Endometrial microvascular endothelial cells (primary cell): ENCODE results near the gene THPO. TPM values are rescaled to one million over a fixed set of nuclear protein-coding genes. Genes with fewer than 3 reads are reported as not detected.

ENCODE experiments used
- in situ Hi-C: cut with HindIII; loops from 2 replicates; pipeline ENCODE4 v1.10.0; 2017; ENCODE audit warnings: low sequenced_read_pairs, low pct_unique_long_range_greater_than_20kb; ENCODE audit errors: inconsistent ontology term
- total RNA-seq: library from RNA; depleted of rRNA; stranded (reverse); fragments of >200 nt; gene quantifications from one replicate; pipeline ENCODE4 v1.2.3, GENCODE V29; 2015; ENCODE audit errors: inconsistent ontology term

Gene THPO
- total RNA-seq, result not detected

DNA sequence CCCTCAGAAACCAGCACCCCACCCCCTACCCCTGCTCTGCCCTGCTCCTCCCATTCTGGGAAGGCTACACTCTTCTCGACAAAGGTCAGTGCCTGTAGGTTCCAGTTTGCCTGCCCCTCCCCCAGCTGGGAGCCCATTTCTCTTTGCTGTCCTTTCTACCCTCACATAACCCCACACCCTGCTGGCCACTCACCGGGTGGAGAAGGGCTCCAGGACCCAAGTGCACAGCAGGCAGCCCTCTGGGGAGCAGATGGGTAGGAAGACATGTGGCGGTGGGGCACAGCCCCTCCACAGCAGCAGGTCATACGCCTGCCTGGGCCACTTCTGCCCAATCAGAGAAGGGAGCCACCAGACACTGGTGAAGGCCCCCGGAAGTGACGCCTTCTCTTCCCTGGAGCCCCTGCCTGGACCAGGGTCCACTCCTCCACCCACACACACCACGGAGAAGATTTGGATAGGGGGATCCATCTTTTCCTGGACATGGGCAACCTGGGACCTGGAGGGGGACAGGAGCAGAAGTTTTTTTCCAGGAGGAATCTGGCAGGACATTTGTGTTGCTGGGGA is at the start of gene THPO:
Gene THPO, minus strand, starts transcription at position 326 of the 564 bp plus-strand sequence. CDS start 1,948 bp downstream, outside the sequence.
- in situ Hi-C loops, result no loop called here

GRCh38 chr3:184426691-184427141 is 48.7 kb upstream of the THPO start:
- in situ Hi-C loops, result no loop called here

GRCh38 chr3:184423561-184423960 is 45.6 kb upstream of the THPO start:
- in situ Hi-C loops, result no loop called here

GRCh38 chr3:184419171-184419570 is 41.2 kb upstream of the THPO start:
- in situ Hi-C loops, result no loop called here

DNA sequence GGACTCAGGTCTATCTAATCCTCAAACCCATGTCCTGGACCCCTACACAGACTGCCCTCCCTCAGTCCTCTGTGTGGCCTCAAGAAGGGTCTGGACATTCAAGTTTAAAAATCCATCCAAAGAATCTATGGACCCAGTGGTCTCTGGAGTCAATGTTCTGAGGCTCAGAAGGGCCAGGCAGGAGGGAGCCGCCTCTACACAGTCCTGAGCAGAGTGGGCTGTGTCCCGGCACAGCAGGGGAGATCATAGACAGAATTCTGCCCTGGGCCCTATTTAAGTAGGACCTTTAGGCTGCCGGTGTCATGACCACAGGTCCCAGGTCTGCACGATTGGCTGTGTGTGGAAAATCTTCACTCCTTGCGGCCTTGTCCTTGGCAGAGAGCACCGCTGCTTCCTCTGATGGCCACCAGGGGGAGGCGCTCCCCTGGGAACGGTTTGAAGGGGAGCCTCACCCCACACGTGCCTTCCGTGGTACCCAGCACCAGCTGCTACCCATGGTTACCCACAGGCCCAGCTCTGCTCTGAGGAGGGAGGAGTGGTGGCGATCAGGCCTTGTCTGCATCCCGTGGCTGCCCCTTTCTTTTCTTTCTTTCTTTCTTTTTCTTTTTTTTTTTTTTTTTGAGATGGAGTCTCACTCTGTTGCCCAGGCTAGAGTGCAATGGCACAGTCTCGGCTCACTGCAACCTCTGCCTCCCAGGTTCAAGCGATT is 39.8 kb upstream of the THPO start:
- in situ Hi-C loops, result no loop called here

DNA sequence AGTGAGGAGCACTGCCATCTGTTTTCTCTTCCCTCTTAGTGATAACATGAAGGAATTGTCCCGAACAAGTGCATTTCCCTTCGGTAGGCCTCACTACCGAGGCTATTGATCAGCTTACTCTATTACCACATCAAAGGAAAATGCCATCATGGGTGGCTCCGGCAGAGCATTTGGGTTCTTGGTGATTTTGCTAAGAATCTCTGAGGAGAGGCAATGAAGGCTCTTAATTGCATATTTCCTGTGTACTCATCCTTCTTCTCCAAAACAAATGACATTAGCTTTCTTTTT is 37.1 kb upstream of the THPO start:
- in situ Hi-C loops, result no loop called here

GRCh38 chr3:184414418-184415202 is 36.6 kb upstream of the THPO start:
- in situ Hi-C loops, result no loop called here

DNA sequence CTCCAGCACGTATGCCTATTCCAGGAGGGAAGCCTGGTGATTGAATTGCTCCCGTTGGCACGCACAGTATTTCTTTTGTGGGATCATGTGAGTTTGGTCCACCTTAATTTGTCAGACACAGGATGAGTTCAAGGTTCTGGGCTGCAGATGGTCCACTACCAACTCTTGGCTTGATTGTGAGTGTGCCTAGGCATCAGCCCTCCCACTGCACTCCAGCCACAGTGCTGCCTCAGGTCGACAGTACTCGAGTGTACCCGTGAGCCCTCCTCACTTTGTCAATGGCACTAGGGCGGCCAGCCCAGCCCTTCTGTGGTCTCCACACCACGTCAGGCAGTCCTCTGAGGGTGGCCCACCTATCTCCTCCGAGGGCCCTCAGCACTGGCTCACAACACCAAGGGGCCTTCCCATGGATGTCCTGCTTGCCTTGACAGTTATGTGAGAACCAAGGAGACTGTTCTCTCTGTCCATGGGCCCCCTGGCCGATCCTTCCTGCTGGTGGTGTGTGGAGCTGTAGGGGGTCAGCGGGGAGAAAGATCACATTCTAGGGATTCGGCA is 32.0 kb upstream of the THPO start:
- in situ Hi-C loops, result no loop called here

DNA sequence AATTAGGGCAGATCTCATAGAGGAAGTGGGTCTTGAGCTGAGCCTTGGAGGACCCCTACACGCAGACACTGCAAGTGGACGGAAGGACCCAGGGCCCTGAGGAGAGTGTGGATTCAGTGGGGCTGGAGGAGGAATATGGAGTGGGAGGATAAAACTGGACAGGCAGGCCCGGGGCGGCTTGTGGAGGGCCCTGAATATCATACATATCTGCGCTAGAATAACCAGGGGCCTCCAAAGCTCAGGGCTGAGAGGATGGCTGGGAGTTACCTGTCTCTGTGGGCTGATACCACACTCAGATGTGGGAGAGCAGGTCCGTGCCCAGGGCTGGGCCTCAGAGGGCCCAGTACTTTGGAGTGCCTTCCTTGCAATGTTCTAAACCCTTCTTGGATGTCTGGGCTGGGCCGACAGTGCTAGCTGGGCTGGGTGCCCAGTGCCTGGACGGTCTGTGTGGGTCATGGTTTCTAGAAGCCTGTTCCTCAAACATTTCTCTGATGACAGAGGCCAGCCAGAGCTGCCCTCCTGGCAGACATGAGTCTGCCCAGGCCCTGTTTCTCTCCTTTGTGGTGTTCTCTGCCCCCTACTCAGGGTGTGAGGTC is 31.4 kb upstream of the THPO start:
- in situ Hi-C loops, result no loop called here

DNA sequence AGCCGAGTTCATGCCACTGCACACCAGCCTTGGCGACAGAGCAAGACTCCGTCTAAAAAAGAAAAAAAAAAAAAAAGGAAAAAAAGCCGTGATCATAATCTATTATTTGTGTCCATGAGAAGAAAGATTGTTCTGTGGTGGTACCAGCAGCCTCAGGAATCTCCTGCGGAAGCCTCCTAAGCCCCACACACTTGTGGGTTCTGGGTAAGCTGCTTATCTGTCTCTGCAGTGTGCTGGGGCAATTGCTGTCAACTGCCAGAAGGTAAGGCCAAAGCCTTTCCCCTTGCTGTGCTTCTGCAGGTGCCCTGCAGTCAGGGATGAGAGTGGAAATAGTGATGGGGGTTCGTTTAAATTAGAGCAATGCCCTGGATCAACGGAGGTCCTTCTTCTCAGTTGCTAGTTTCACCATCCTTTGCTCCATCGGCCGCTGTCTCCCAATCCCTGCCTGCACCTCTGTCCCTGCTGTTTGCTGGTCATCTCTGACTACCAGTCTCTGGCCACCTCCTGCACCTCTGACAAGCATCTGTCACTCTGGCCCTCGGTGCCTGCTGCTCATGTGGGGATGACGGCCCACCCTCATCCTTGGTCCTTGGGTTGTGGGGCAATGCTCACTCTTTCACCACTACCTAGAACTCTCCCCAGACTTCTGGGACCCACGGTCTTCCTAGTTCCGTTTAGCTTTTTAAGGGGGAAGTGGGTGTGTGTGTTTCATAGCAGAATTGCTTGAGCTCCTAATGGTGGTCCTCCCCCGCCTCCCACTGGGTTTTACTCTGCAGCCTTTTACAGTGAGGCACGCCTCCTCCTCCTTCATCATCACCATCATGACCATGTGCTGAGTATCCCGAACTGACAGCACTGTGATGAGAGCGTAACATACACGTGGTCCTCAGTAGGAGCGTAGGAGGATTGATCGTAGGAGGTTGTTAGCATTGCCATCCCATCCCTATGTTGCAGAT is 27.3 kb upstream of the THPO start:
- in situ Hi-C loops, result no loop called here

DNA sequence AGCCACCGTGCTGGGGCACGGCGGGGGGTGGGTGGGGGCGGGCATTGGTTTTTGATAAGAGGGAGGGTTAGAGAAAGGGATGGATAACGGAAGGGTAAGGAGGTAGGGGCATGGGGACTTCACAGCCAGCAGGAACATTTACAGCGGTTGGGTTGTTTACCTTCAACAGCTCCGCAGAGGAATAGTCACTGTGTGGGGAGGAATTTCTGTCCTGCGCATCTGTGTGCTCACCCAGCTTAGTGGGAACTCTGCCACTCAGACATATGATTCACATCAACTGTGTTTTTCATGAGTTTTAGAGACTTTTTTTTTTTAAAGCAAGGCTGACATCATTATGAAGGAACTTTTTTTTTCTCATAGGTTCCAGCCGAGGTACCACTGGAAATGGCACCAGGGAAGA is 21.4 kb upstream of the THPO start:
- in situ Hi-C loops, result no loop called here

DNA sequence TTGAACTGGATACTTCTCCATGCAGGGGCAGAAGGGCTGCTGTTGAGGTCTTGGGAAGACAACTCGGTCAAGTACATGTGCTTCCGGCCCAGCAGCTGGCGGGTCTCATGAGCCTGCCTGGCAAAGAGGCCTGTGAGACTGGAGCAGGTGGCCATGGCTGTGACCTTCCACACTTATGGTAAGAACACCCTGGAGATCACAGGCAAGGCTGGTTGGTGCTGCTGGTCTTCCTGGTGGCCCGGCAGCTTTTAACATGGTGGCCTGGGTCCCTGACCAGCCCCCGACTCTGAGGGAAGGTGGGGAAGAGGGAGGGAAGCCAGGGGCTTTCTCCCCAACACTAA is 17.3 kb upstream of the THPO start:
- in situ Hi-C loops, result no loop called here

GRCh38 chr3:184391266-184391665 is 13.3 kb upstream of the THPO start:
- in situ Hi-C loops, result no loop called here

DNA sequence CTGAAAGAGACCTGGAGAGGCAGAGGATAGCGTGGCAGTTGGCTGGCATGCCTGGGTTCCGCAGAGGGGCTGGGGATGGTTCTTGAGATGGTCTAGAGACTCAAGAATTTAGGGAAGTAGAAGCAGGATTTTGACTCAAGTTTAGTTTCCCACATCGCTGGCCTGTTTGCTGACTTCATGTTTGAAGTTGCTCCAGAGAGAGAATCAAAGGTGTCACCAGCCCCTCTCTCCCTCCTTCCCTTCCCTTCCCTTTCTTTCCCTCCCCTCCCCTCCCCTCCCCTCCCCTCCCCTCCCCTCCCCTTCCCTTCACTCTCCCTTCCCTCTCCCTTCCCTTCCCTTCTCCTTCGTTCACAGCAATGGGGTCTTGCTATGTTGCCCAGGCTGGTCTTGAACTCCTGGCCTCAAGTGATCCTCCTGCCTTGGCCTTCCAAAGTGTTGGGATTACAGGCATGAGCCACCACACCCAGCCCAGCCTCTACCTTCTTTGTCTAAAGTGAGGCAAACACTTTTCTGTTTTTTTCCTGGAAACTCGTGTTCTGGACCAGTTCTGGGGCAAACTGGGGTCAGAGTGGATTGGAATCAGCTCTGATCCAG is 12.0 kb upstream of the THPO start:
- in situ Hi-C loops, result no loop called here

DNA sequence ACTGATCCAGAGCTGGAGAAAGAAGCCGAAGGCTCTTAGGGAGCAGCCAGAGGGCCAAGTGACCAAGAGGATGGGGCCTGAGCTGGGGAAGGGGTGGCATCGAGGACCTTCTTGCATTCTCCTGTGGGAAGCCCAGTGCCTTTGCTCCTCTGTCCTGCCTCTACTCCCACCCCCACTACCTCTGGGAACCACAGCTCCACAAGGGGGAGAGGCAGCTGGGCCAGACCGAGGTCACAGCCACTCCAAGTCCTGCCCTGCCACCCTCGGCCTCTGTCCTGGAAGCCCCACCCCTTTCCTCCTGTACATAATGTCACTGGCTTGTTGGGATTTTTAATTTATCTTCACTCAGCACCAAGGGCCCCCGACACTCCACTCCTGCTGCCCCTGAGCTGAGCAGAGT is 11.4 kb upstream of the THPO start:
- in situ Hi-C loops, result no loop called here

DNA sequence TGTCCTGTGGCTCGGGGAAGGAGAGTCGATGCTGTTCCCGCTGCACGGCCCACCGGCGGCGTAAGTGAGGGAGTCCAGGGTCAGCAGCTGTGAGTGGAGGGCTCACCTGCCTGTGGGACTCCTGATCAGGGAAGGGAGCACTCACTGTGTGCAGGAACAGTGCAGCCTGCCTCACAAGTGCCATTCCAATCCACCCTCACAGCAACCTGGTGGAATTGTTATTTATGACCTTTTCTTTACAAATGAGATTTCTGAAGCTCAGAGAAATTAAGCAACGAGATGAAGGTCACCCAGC is 10.9 kb upstream of the THPO start:
- in situ Hi-C loops, result no loop called here

DNA sequence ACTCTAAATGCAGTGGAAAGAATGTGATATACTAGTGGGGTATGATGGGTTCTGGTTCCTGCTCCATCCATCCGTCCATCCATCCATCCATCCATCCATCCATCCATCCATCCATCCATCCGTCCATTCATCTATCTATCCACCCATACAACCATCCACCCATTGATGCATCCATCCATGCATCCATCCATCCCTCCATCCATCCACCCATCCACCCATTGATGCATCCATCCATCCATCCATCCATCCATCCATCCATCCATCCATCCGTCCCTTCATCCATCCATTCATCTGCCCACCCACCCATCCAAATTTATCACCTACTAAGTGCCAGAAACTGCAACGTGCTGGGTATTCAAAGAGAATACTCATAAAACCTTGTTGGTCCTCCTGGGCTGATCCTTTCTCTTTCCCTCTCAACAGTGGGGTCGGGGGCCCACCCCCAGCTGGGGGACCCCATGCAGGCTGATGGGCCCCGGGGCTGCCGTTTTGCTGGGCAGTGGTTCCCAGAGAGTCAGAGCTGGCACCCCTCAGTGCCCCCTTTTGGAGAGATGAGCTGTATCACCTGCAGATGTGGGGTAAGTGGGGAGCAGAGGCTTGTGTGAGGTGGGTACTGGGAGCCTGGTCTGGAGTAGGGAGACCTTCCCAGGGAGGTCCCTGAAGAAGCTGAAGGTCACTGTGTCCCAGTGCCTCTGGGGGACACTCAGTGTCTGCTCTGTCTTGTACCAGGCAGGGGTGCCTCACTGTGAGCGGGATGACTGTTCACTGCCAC is 10.3 kb upstream of the THPO start:
- in situ Hi-C loops, result no loop called here
